ENCODE results near the gene RESF1. TPM values are rescaled to one million over a fixed set of nuclear protein-coding genes. Genes with fewer than 3 reads are reported as not detected.
A peak's percentile ranks its signal among the peaks of the same experiment; 100 is the strongest.

The RESF1 gene
- total RNA-seq, 1 experiment from 2014 or later, result 91.4 TPM

- no peak for TF ChIP-seq ZNF512 (CRISPR knock-in tag; IDR thresholded peaks at IDR 0.05; ENCODE audit: borderline replicate concordance)
- TF ChIP-seq ZNF232 (CRISPR knock-in tag; IDR thresholded peaks at IDR 0.05), result no peak
- TF ChIP-seq ZMAT4 (CRISPR knock-in tag; IDR thresholded peaks at IDR 0.05), result no peak
- no peak for TF ChIP-seq ZNF317 (CRISPR knock-in tag; IDR thresholded peaks at IDR 0.05; ENCODE audit: borderline replicate concordance, low read depth)
- TF ChIP-seq NR1H2 (CRISPR knock-in tag; IDR thresholded peaks at IDR 0.05), result no peak
Measured at GRCh38 chr12:31989571-31990362, 30.6 kb downstream of the RESF1 start (continued).

GRCh38 chr12:31991146-31991545 is 31.9 kb downstream of the RESF1 start:
- ATAC-seq (no peak), DNase-seq (ENCODE audit: low spot score) (no peak)
- POLR2A ChIA-PET, result no interaction called here
- CTCF ChIA-PET, result no interaction called here
- Mint-ChIP-seq H3K9me3 (peaks cover 12% of the 10 kb centered on the region), H3K27me3 (ENCODE audit: low read depth) (no peaks in the 10 kb centered on the region), H3K27ac (no peak overlapping the region; the same call in 1 of the 2 replicates), H3K4me1 (peaks cover 16% of the 10 kb centered on the region), H3K4me3 (no peak overlapping the region), H3K36me3 (peaks cover 70% of the 10 kb centered on the region)
- TF ChIP-seq TEAD1 (CRISPR knock-in tag; IDR thresholded peaks at IDR 0.05), result no peak
- TF ChIP-seq ELF4 (CRISPR knock-in tag; IDR thresholded peaks at IDR 0.05; ENCODE audit: low read depth), result no peak
- TF ChIP-seq NR1H2 (CRISPR knock-in tag; IDR thresholded peaks at IDR 0.05), result no peak
- no peak for TF ChIP-seq MYBL2 (CRISPR knock-in tag; IDR thresholded peaks at IDR 0.05)
- TF ChIP-seq ZNF671 (CRISPR knock-in tag; IDR thresholded peaks at IDR 0.05), result no peak
- TF ChIP-seq HMGA2 (CRISPR knock-in tag; IDR thresholded peaks at IDR 0.05), result no peak
- no peak for TF ChIP-seq ZBTB21 (CRISPR knock-in tag; IDR thresholded peaks at IDR 0.05; ENCODE audit: borderline replicate concordance)
- TF ChIP-seq ATF1 (CRISPR knock-in tag; IDR thresholded peaks at IDR 0.05), result no peak
- no peak for TF ChIP-seq RELA (CRISPR knock-in tag; IDR thresholded peaks at IDR 0.05; ENCODE audit: borderline replicate concordance)
- TF ChIP-seq TP53 (CRISPR knock-in tag; IDR thresholded peaks at IDR 0.05), result no peak
- TF ChIP-seq OVOL2 (CRISPR knock-in tag; IDR thresholded peaks at IDR 0.05; ENCODE audit: borderline replicate concordance), result no peak

GRCh38 chr12:31991815-31992214 is 32.6 kb downstream of the RESF1 start:
- CTCF ChIA-PET, result no interaction called here
- H3K36me3 Mint-ChIP-seq, result peaks cover 67% of the 10 kb centered on the region
- ATAC-seq (no peak), DNase-seq (ENCODE audit: low spot score) (no peak)
- H3K9me3 Mint-ChIP-seq, result peaks cover 5% of the 10 kb centered on the region
- H3K4me3 Mint-ChIP-seq, result no peak overlapping the region
- H3K27me3 Mint-ChIP-seq (ENCODE audit: low read depth), result no peaks in the 10 kb centered on the region
- peak overlapping the region; percentile 57; the same call in 1 of the 2 replicates for H3K27ac Mint-ChIP-seq
- POLR2A ChIA-PET, result no interaction called here
- H3K4me1 Mint-ChIP-seq, result peaks cover 9% of the 10 kb centered on the region
- no peak for TF ChIP-seq RORB (CRISPR knock-in tag; IDR thresholded peaks at IDR 0.05)
- no peak for TF ChIP-seq ZNF416 (CRISPR knock-in tag; IDR thresholded peaks at IDR 0.05)
- TF ChIP-seq E2F5 (CRISPR knock-in tag; IDR thresholded peaks at IDR 0.05), result no peak
- no peak for TF ChIP-seq ZNF532 (CRISPR knock-in tag; IDR thresholded peaks at IDR 0.05; ENCODE audit: borderline replicate concordance)
- TF ChIP-seq HMGXB4 (CRISPR knock-in tag; IDR thresholded peaks at IDR 0.05), result no peak
- TF ChIP-seq PRDM15 (CRISPR knock-in tag; IDR thresholded peaks at IDR 0.05), result no peak
- TF ChIP-seq ATF1 (CRISPR knock-in tag; IDR thresholded peaks at IDR 0.05), result no peak
